ENCODE data around the gene PCDH9. TPM values are rescaled to one million over a fixed set of nuclear protein-coding genes. Genes with fewer than 3 reads are reported as not detected.
A peak's percentile ranks its signal among the peaks of the same experiment; 100 is the strongest.

PCDH9 gene
- total RNA-seq, 4 donors from 2014 or later, result 0.57 to 1.7 (median 0.97) TPM

DNA sequence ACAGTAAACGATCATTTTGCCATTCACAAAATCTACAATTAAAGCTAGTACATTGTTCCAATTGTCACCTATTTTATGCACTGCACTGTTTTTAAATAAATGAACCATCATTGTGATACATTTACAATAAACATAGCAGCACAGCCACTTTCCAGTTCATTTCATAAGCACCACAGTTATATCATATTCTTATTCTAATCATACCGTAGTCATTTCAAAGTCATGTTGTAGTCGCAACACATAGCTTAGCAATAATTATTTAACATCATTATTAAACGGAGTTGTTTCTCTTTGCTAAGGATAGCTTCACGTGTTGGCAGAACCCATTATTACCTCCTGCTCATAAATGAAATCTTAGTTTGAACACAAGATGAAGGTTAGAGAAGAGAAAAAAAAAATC lies 2.2 kb upstream of the PCDH9 start:
- no peaks in the 10 kb centered on the region for H3K9me3 ChIP-seq
- H3K27ac ChIP-seq, result no peak overlapping the region
- TF ChIP-seq POLR2A (IDR thresholded peaks at IDR 0.05) (no peak), CTCF (IDR thresholded peaks at IDR 0.05) (no peak)
- peaks cover 0 to 8% (median 2%) of the 10 kb centered on the region in 4 donors for H3K4me1 ChIP-seq
- no peak for DNase-seq
- no peaks in the 10 kb centered on the region for H3K27me3 ChIP-seq
- no peak overlapping the region for H3K4me3 ChIP-seq
- no peaks in the 10 kb centered on the region for H3K36me3 ChIP-seq

- peak overlapping the region; percentile 50 to 77 (median 65) for H3K4me3 ChIP-seq
- no peak for DNase-seq
- peak overlapping the region; percentile 58 to 83 (median 72) for H3K27ac ChIP-seq
- H3K36me3 ChIP-seq, result no peaks in the 10 kb centered on the region
- H3K27me3 ChIP-seq, result no peaks in the 10 kb centered on the region
- TF ChIP-seq POLR2A (IDR thresholded peaks at IDR 0.05) (no peak), CTCF (IDR thresholded peaks at IDR 0.05) (no peak)
- H3K4me1 ChIP-seq, result peaks cover 0 to 8% (median 2%) of the 10 kb centered on the region in 4 donors
- no peaks in the 10 kb centered on the region for H3K9me3 ChIP-seq
These were observed 1.3 kb upstream of the PCDH9 start for GRCh38 chr13:67231289-67232000.

DNA sequence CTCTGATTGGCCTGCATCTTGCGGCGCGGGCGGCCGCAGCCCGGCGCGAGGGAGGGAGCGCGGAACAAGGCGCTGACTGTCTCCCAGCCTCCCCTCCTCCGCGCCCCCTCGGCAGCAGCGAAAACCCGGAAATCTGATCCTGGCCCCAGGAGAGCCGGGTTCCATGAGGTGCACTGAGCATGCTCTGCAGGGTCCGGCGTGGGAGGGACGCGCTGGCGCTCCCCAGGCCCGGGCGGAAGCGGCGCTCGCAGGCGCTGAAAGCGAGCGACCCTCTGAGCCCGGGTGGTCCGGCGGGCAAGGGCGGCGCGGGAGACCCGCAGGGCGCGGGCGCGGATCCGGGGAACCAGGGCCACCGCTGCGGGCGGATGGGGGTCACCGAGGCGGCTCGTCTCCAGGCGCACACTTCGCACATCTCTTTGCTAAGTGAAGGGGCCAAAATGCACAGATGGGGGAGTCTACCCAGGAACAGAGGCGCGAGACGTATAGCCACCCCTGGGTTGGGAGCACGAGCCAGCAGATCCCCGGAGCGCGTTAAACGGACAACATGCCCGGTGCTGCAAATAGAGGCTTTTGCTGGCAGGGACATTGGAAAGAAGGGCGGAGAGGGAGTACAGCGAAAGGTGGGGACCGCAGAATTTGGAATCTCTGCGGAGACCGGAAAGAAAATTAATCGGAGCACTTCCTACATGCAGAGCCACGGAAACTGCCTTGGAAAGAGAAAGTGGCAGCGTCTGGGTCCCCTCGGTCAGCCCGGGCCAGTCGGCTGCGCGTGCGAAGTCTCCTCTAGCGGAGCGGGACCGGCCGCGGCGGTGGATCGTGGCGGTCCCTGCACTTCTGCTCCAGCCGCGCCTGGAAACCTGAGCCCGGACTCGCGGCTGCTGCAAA lies 510 bp upstream of the PCDH9 start:
- DNase-seq, result peak; percentile 80 to 93 (median 83)
- Histone ChIP-seq H3K36me3 (no peaks in the 10 kb centered on the region), H3K9me3 (no peaks in the 10 kb centered on the region), H3K27ac (peak overlapping the region; percentile 58 to 83 (median 72)), H3K27me3 (no peaks in the 10 kb centered on the region), H3K4me3 (peak overlapping the region; percentile 50 to 77 (median 65)), H3K4me1 (peaks cover 0 to 8% (median 2%) of the 10 kb centered on the region in 4 donors)
- no peak for TF ChIP-seq POLR2A (IDR thresholded peaks at IDR 0.05)
- TF ChIP-seq CTCF (IDR thresholded peaks at IDR 0.05), result no peak

- no peak for TF ChIP-seq POLR2A (IDR thresholded peaks at IDR 0.05)
- no peak for DNase-seq
- H3K36me3 ChIP-seq, result no peaks in the 10 kb centered on the region
- peaks cover 0 to 8% (median 2%) of the 10 kb centered on the region in 4 donors for H3K4me1 ChIP-seq
- no peaks in the 10 kb centered on the region for H3K9me3 ChIP-seq
- no peak overlapping the region for H3K27ac ChIP-seq
- peak overlapping the region in 1 of 4 donors; percentile 77 for H3K4me3 ChIP-seq
- H3K27me3 ChIP-seq, result no peaks in the 10 kb centered on the region
These were observed 1.2 kb downstream of the PCDH9 start for GRCh38 chr13:67228916-67229315.

GRCh38 chr13:67228031-67228430 lies 2.1 kb downstream of the PCDH9 start:
- TF ChIP-seq CTCF (IDR thresholded peaks at IDR 0.05), result no peak
- TF ChIP-seq POLR2A (IDR thresholded peaks at IDR 0.05), result no peak
- DNase-seq, result no peak

More at GRCh38 chr13:67228031-67228430, 2.1 kb downstream of the PCDH9 start:
- Histone ChIP-seq H3K27ac (no peak overlapping the region), H3K4me3 (no peak overlapping the region), H3K4me1 (peaks cover 0 to 8% (median 2%) of the 10 kb centered on the region in 4 donors), H3K36me3 (no peaks in the 10 kb centered on the region), H3K9me3 (no peaks in the 10 kb centered on the region), H3K27me3 (no peaks in the 10 kb centered on the region)

Measured in Peyer's patch (tissue), 4 donors.